Right forelimb (tissue), 1 donor: ENCODE data around the gene ADCY6.

Experiments
- DNase-seq: peaks from one replicate; pipeline ENCODE4 v3.0.0-alpha.2; 2018

ADCY6 gene

GRCh38 chr12:48815126-48816110 lies 26.5 kb upstream of the ADCY6 start:
- DNase-seq = peak; percentile 88

- peak; percentile 87 for DNase-seq
These were observed 25.6 kb upstream of the ADCY6 start for GRCh38 chr12:48814262-48815125.

GRCh38 chr12:48813465-48814261 lies 24.8 kb upstream of the ADCY6 start:
- DNase-seq = no peak

GRCh38 chr12:48812389-48812788 lies 23.5 kb upstream of the ADCY6 start:
- no peak for DNase-seq

- no peak for DNase-seq
These were observed 22.7 kb upstream of the ADCY6 start for GRCh38 chr12:48811437-48812090.

- no peak for DNase-seq
These were observed 22.1 kb upstream of the ADCY6 start for GRCh38 chr12:48810903-48811431.

- DNase-seq = no peak
These were observed 19.1 kb upstream of the ADCY6 start for GRCh38 chr12:48807981-48808380.

- no peak for DNase-seq
These were observed 14.8 kb upstream of the ADCY6 start for GRCh38 chr12:48803675-48804074.

GRCh38 chr12:48800971-48801370 lies 12.1 kb upstream of the ADCY6 start:
- no peak for DNase-seq

- peak; percentile 36 for DNase-seq
These were observed 11.6 kb upstream of the ADCY6 start for GRCh38 chr12:48800457-48800856.

- no peak for DNase-seq
These were observed 8.1 kb upstream of the ADCY6 start for GRCh38 chr12:48796976-48797375.

- DNase-seq = peak; percentile 82
These were observed 6.9 kb upstream of the ADCY6 start for GRCh38 chr12:48795550-48796455.

- DNase-seq = no peak
These were observed 6.0 kb upstream of the ADCY6 start for GRCh38 chr12:48794870-48795269.

- DNase-seq = no peak
These were observed 4.8 kb upstream of the ADCY6 start for GRCh38 chr12:48793696-48794095.

- DNase-seq = no peak
These were observed 1.0 kb upstream of the ADCY6 start for GRCh38 chr12:48789858-48790326.

GRCh38 chr12:48788524-48788853 lies 400 bp downstream of the ADCY6 start:
- DNase-seq = no peak

- no peak for DNase-seq
These were observed 932 bp downstream of the ADCY6 start for GRCh38 chr12:48787791-48788523.

- no peak for DNase-seq
These were observed 2.0 kb downstream of the ADCY6 start for GRCh38 chr12:48786591-48787544.

GRCh38 chr12:48783432-48783831 lies 5.5 kb downstream of the ADCY6 start:
- DNase-seq = no peak
